Smooth muscle cell (in vitro differentiated cells): ENCODE measurements around the gene NUFIP1. TPM values are rescaled to one million over a fixed set of nuclear protein-coding genes. Genes with fewer than 3 reads are reported as not detected.
"Not testable (repeated sequence)": the region's sequence is repeated elsewhere in the genome, so short reads cannot be mapped to it uniquely, and the experiment has no call there.

Source experiments
- DNase-seq: peaks from one replicate; lab custom pipeline; 2025; ENCODE audit not compliant: unreplicated experiment; lab: John Stamatoyannopoulos, UW
- H2AFZ ChIP-seq: fragments of 200-600 bp; sonication (generic); 2 replicates; pipeline ENCODE4 v1.6.0; 2016; ENCODE audit warnings: antibody characterized with exemption, low read depth, mild to moderate bottlenecking
- H3F3A ChIP-seq: fragments of 200-600 bp; sonication (generic); 2 replicates; pipeline ENCODE4 v1.6.0; 2017; ENCODE audit warnings: antibody characterized with exemption, low read depth
- H3K27ac ChIP-seq: fragments of 200-600 bp; sonication (generic); 2 replicates; pipeline ENCODE4 v1.5.1; 2016; ENCODE audit warnings: low read depth, mild to moderate bottlenecking
- H3K27me3 ChIP-seq: fragments of 200-600 bp; sonication (generic); 2 replicates; pipeline ENCODE4 v1.6.1; 2016; ENCODE audit warnings: low read depth, mild to moderate bottlenecking
- H3K36me3 ChIP-seq: fragments of 200-600 bp; sonication (generic); 2 replicates; pipeline ENCODE4 v1.5.1; 2016; ENCODE audit warnings: low read depth
- H3K4me1 ChIP-seq: fragments of 200-600 bp; sonication (generic); 2 replicates; pipeline ENCODE4 v1.5.1; 2016; ENCODE audit warnings: low read depth
- H3K4me2 ChIP-seq: fragments of 200-600 bp; sonication (generic); 2 replicates; pipeline ENCODE4 v1.6.0; 2016; ENCODE audit warnings: mild to moderate bottlenecking
- H3K4me3 ChIP-seq: fragments of 200-600 bp; sonication (generic); 2 replicates; pipeline ENCODE4 v1.5.1; 2016; ENCODE audit warnings: mild to moderate bottlenecking
- H3K79me2 ChIP-seq: fragments of 200-600 bp; sonication (generic); 2 replicates; pipeline ENCODE4 v1.6.0; 2016; ENCODE audit warnings: low read depth, mild to moderate bottlenecking
- H3K9ac ChIP-seq: fragments of 200-600 bp; sonication (generic); 2 replicates; pipeline ENCODE4 v1.6.0; 2016; ENCODE audit warnings: low read depth
- H3K9me3 ChIP-seq: fragments of 200-600 bp; sonication (generic); replicated peaks from 2 replicates; pipeline ENCODE4 v1.5.1; 2016; ENCODE audit warnings: low read depth
- H4K20me1 ChIP-seq: fragments of 200-600 bp; sonication (generic); 2 replicates; pipeline ENCODE4 v1.6.0; 2016; ENCODE audit warnings: low read depth
- CTCF ChIP-seq: fragments of 200-600 bp; sonication (generic); IDR thresholded peaks from 2 replicates; pipeline ENCODE4 v1.5.1; 2017; ENCODE audit warnings: borderline replicate concordance, mild to moderate bottlenecking, antibody characterized with exemption; ENCODE audit not compliant: insufficient read depth, poor library complexity, severe bottlenecking
- WGBS: methylation state at CpG from one replicate; pipeline ENCODE4 v1.1.7; 2016; ENCODE audit warnings: low lambda C conversion rate; 5-methylcytosine and 5-hydroxymethylcytosine counted together
- polyA plus RNA-seq: library from polyadenylated mRNA; unstranded; fragments of >200 nt; fragmentation: Nextera tagmentation; extraction: Ambion mirVana; gene quantifications from 2 replicates; pipeline ENCODE4 v1.2.1, GENCODE V29; 2016
- total RNA-seq: library from RNA; depleted of rRNA; stranded (reverse); fragments of >200 nt; gene quantifications from 2 replicates; pipeline ENCODE4 v1.2.3, GENCODE V29; 2014

NUFIP1 gene
- total and polyA plus RNA-seq, 2 experiments from 2014 or later, result 3.8 to 4.5 TPM

DNA sequence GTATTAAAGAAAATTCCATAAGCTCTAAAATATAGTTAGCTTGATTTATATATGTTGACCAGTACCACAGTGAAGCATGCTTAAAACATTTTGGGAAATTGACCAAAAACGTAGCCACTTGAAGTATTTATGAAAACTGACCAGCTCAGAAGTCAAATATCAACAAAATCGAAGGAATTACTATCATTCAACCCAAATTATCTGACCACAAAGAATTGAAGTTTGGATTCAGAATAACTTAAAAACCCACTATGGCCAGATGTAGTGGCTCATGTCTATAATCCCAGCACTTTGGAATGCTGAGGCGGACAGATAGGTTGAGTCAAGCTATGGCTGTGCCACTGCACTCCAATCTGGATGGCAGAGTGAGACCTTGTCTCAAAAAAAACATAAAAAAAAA lies 32.0 kb upstream of the NUFIP1 start:
- Histone ChIP-seq H3K79me2 (no peaks in the 10 kb centered on the region), H4K20me1 (no peaks in the 10 kb centered on the region), H3K4me2 (no peak overlapping the region), H3K27ac (no peak overlapping the region), H3K9me3 (no peaks in the 10 kb centered on the region), H2AFZ (no peak overlapping the region), H3K9ac (no peak overlapping the region), H3K27me3 (no peaks in the 10 kb centered on the region), H3F3A (no peaks in the 10 kb centered on the region), H3K36me3 (peaks cover 9% of the 10 kb centered on the region), H3K4me3 (no peak overlapping the region), H3K4me1 (no peaks in the 10 kb centered on the region)
- DNase-seq, result no peak
- no peak for TF ChIP-seq CTCF
- 94% methylated on average over 3 of the region's 3 CpGs for WGBS

- not testable (repeated sequence) for H3K27me3 ChIP-seq, H2AFZ ChIP-seq, H3K4me1 ChIP-seq, H4K20me1 ChIP-seq, H3K79me2 ChIP-seq, DNase-seq, H3K27ac ChIP-seq, H3F3A ChIP-seq, H3K9me3 ChIP-seq, H3K36me3 ChIP-seq, H3K9ac ChIP-seq, H3K4me2 ChIP-seq, H3K4me3 ChIP-seq
- 93% methylated on average over 7 of the region's 7 CpGs for WGBS
Measured at GRCh38 chr13:45019981-45020380, 30.7 kb upstream of the NUFIP1 start.

- Histone ChIP-seq H3K4me1 (no peaks in the 10 kb centered on the region), H3K4me2 (no peak overlapping the region), H2AFZ (no peak overlapping the region), H3K27ac (no peak overlapping the region), H3F3A (no peaks in the 10 kb centered on the region), H3K4me3 (no peak overlapping the region), H4K20me1 (no peaks in the 10 kb centered on the region), H3K9ac (no peak overlapping the region), H3K79me2 (no peaks in the 10 kb centered on the region), H3K27me3 (no peaks in the 10 kb centered on the region), H3K9me3 (no peaks in the 10 kb centered on the region), H3K36me3 (peaks cover 9% of the 10 kb centered on the region)
- WGBS, result 100% methylated on average over 3 of the region's 3 CpGs
- TF ChIP-seq CTCF, result no peak
- DNase-seq, result no peak
Measured at GRCh38 chr13:45016792-45017425, 27.6 kb upstream of the NUFIP1 start.

DNA sequence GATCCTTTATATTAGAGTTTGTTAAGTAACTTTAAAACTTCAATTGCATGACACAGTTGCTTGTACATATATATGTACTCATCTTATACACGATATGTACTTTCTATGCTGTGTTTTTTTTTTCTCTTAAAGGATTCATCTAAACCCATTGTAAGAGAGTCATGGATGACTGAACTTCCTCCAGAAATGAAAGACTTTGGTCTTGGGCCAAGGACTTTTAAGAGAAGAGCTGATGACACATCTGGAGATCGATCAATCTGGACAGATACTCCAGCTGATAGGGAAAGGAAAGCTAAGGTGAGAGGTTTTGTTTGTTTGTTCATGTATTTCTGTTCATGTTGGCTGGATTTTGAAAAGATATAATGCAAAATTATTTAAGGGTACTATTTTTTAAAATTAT lies 26.0 kb upstream of the NUFIP1 start:
- Histone ChIP-seq H3K4me1 (no peaks in the 10 kb centered on the region), H3K4me3 (no peak overlapping the region), H3K36me3 (peaks cover 7% of the 10 kb centered on the region), H3K79me2 (no peaks in the 10 kb centered on the region), H4K20me1 (no peaks in the 10 kb centered on the region), H3K9me3 (no peaks in the 10 kb centered on the region), H3K27ac (no peak overlapping the region), H3F3A (no peaks in the 10 kb centered on the region), H2AFZ (no peak overlapping the region), H3K27me3 (no peaks in the 10 kb centered on the region), H3K4me2 (no peak overlapping the region), H3K9ac (no peak overlapping the region)
- 97% methylated on average over 2 of the region's 2 CpGs for WGBS
- DNase-seq, result no peak
- no peak for TF ChIP-seq CTCF
